GM06990 (cell line): ENCODE results near the gene SLC22A8.
"Not testable (repeated sequence)": the region's sequence is repeated elsewhere in the genome, so short reads cannot be mapped to it uniquely, and the experiment has no call there.

Experiments
- DNase-seq: peaks from one replicate; pipeline ENCODE4 v3.0.0-alpha.2; 2011; ENCODE audit not compliant: insufficient read length; ENCODE audit errors: extremely low read depth
- H3K27me3 ChIP-seq: replicated peaks from 2 replicates; pipeline ENCODE4 v1.6.0; 2011; ENCODE audit warnings: low read length; ENCODE audit not compliant: control insufficient read depth, insufficient read depth
- H3K36me3 ChIP-seq: 2 replicates; pipeline ENCODE4 v1.5.1; 2011; ENCODE audit warnings: low read length; ENCODE audit not compliant: control insufficient read depth, insufficient read depth
- H3K4me3 ChIP-seq: replicated peaks from 2 replicates; pipeline ENCODE4 v1.5.1; 2011; ENCODE audit warnings: low read depth, mild to moderate bottlenecking, control low read depth, low read length
- TF ChIP-seq, protein P1 (sequence below): IDR thresholded peaks from 2 replicates; pipeline ENCODE4 v1.5.1; 2011; ENCODE audit warnings: low read length, control low read depth, mild to moderate bottlenecking, inconsistent platforms; ENCODE audit not compliant: insufficient read depth, poor library complexity, severe bottlenecking

The SLC22A8 gene

DNA sequence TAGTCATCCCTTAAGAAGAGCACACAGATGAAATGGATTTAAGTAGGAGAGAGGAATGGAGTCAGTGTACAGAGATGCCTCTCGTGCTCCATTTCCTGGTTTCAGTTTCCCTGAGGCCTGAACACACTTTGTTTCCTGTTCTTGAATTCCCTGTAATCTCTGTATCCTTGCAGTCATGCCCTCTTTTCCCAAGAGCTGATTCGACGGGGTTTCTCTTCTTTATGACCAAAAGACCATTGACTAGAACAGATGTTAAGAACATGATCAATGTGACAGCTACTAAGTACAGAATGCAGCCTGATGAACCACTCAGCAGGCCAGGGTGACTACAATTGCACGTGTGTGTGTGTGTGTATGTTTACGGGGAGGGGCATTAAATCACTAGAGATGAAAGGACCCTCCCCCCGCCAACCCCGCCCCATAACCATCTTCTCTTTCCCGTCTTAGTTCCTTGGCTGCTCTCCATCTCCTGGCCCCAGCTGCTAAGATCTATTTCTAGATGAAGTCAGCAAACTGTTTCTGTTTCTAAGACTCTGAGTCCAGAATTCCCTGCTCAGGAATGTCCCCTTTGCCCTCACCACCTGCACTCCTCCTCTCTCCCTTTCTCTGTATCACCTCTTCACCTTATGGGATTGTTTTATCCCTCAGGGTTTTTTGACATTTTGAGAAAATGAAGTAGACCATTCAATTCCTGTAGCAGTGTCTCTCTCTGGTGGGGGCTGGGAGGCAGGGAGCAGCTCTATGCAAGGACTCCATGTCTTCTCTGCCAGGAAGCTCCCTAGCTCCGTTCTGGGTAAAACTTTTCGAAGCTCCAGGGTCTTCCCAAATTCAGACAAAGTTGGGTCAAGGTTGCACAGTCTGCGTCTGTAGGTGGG is 56.9 kb downstream of the SLC22A8 start:
- no peak for DNase-seq
- no peaks in the 10 kb centered on the region for H3K36me3 ChIP-seq
- H3K27me3 ChIP-seq = no peaks in the 10 kb centered on the region; the same call in 1 of the 2 replicates
- H3K4me3 ChIP-seq = no peak overlapping the region
- TF ChIP-seq, protein P1, sequence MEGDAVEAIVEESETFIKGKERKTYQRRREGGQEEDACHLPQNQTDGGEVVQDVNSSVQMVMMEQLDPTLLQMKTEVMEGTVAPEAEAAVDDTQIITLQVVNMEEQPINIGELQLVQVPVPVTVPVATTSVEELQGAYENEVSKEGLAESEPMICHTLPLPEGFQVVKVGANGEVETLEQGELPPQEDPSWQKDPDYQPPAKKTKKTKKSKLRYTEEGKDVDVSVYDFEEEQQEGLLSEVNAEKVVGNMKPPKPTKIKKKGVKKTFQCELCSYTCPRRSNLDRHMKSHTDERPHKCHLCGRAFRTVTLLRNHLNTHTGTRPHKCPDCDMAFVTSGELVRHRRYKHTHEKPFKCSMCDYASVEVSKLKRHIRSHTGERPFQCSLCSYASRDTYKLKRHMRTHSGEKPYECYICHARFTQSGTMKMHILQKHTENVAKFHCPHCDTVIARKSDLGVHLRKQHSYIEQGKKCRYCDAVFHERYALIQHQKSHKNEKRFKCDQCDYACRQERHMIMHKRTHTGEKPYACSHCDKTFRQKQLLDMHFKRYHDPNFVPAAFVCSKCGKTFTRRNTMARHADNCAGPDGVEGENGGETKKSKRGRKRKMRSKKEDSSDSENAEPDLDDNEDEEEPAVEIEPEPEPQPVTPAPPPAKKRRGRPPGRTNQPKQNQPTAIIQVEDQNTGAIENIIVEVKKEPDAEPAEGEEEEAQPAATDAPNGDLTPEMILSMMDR = no peak

DNA sequence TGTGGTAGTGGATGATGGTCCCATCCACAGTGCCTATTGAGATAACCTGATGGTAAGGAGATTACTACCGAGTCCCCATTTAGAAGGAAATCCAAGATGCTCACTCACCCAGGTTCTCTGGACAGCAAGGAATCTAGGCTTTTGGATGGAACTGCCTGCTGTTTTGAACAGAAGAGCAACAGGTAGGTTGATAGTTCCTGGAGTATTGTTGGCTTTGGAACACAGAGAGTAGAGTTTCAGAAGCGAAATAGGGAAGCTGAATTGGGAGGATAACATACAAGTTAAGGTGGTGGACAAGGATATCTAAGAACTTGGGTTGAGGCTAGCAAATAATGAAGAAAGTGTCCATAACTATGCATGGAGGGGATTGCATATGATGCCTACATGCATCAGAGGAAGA is 58.5 kb downstream of the SLC22A8 start:
- no peaks in the 10 kb centered on the region; the same call in 1 of the 2 replicates for H3K27me3 ChIP-seq
- TF ChIP-seq, protein P1 = no peak
- no peak overlapping the region for H3K4me3 ChIP-seq
- no peak for DNase-seq
- no peaks in the 10 kb centered on the region for H3K36me3 ChIP-seq

DNA sequence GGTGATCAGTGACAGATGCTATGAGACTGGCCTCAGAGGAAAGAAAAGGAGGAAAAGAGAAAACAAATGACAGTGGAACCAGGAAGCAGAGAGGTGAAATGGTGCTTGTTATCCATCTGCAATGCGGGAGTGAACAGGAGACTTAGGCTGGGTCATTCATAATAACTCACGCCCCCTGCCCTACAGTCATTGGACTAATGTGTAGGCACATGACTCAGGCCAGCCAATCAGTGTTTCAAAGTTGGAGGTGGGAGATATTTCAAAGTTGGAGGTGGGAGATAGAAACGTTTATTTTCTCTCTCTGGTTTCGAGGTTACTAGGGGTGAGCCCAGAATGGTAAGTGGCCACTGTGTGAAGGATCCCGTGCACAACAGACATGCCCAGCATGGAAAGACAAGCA is 61.2 kb downstream of the SLC22A8 start:
- no peaks in the 10 kb centered on the region for H3K36me3 ChIP-seq
- H3K27me3 ChIP-seq = no peaks in the 10 kb centered on the region; the same call in 1 of the 2 replicates
- TF ChIP-seq, protein P1 = no peak
- DNase-seq = no peak
- H3K4me3 ChIP-seq = no peak overlapping the region

DNA sequence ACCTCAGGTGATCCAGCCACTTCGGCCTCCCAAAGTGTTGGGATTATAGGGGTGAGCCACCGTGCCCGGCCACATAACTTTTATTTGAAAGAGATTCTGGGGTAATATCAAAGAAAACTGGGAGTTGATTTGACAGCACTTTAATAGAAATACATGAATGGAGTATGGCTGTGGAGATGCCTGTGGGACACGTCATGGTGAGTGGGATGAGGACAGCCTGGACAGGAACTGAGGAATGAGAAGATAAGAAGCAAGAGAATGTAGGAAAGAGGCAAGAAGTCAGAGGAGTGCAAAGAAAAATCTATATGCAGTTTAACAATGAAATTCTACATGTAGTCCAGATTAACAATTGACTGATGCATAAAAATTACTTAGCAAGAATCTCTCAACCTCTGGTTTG is 61.8 kb downstream of the SLC22A8 start:
- Histone ChIP-seq H3K4me3 (no peak overlapping the region), H3K27me3 (no peaks in the 10 kb centered on the region; the same call in 1 of the 2 replicates), H3K36me3 (no peaks in the 10 kb centered on the region)
- TF ChIP-seq, protein P1 = no peak
- DNase-seq = no peak

DNA sequence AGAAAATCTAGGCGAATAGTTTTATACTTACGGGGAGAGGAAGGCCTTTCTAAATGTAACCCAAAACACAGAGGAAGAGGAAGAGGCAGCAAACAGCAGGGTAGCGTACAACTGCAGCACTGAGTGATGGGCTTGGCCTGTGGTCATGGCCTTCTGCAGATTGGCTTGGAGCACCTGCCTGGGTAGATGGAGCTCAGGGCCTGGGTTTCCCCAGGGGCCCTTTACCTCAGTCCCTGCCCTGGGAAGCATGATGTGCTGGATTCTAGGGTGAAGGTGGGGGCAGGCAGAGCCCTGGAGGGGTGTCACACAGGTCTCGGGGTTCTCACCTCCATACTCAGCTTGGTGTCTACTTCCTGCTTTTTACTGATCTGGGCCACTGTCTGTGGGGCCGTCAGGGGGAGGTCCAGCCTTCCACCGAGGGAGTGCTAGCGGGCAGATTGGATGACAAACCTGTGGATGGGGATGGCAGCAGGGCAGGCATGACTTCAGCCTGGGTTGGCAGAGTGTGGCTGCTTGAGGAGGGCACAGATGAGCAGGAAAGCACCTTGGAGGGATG is 66.8 kb downstream of the SLC22A8 start:
- DNase-seq = no peak
- no peak overlapping the region for H3K4me3 ChIP-seq
- H3K36me3 ChIP-seq = no peaks in the 10 kb centered on the region
- H3K27me3 ChIP-seq = peaks cover 1% of the 10 kb centered on the region; the same call in 1 of the 2 replicates
- TF ChIP-seq, protein P1 = no peak

DNA sequence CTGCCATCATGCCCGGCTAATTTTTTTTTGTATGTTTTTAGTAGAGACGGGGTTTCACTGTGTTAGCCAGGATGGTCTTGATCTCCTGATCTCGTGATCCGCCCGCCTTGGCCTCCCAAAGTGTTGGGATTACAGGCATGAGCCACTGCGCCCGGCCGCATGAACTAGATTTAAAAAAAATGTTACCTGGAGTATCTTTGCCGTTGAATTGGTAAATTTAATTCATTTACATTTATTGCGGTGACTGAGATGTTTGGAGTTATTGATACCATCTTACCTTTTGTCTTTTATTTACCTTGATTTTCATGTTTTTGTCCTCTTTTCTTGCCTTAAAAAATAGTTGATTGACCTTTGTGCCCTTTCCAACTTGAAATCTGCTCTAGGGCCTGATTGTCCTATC is 70.1 kb downstream of the SLC22A8 start:
- not testable (repeated sequence) for DNase-seq, H3K27me3 ChIP-seq, H3K4me3 ChIP-seq, H3K36me3 ChIP-seq
